Bronchial epithelial cell (primary cell): ENCODE results near the gene AVPI1. TPM values are rescaled to one million over a fixed set of nuclear protein-coding genes. Genes with fewer than 3 reads are reported as not detected.
"Not testable (repeated sequence)": the region's sequence is repeated elsewhere in the genome, so short reads cannot be mapped to it uniquely, and the experiment has no call there.

Source experiments
- DNase-seq: peaks from one replicate; pipeline ENCODE4 v3.0.0-alpha.2; 2010; ENCODE audit warnings: low read depth
- FAIRE-seq: peaks from 2 replicates; lab custom pipeline; 2011; peaks lifted over from hg19 to GRCh38; lab: Jason Lieb, UNC
- H3K27me3 ChIP-seq: 2 replicates; pipeline ENCODE4 v1.5.1; 2011; ENCODE audit warnings: low read length; ENCODE audit not compliant: control insufficient read depth, insufficient read depth
- H3K36me3 ChIP-seq: 2 replicates; pipeline ENCODE4 v1.5.1; 2011; ENCODE audit warnings: low read length; ENCODE audit not compliant: control insufficient read depth, insufficient read depth
- H3K4me3 ChIP-seq: 2 replicates; pipeline ENCODE4 v1.5.1; 2011; ENCODE audit warnings: mild to moderate bottlenecking, low read depth, low read length, control low read depth
- CTCF ChIP-seq: IDR thresholded peaks from 2 replicates; pipeline ENCODE4 v1.5.1; 2011; ENCODE audit warnings: mild to moderate bottlenecking, moderate library complexity, low read length, control low read depth, inconsistent platforms; ENCODE audit not compliant: insufficient read depth, severe bottlenecking
- total RNA-seq: library from RNA; depleted of rRNA; stranded (reverse); fragments of >200 nt; gene quantifications from 2 replicates; pipeline ENCODE4 v1.2.1, GENCODE V29; 2014

AVPI1 gene
- total RNA-seq, 1 donor from 2014 or later = 89.2 TPM

DNA sequence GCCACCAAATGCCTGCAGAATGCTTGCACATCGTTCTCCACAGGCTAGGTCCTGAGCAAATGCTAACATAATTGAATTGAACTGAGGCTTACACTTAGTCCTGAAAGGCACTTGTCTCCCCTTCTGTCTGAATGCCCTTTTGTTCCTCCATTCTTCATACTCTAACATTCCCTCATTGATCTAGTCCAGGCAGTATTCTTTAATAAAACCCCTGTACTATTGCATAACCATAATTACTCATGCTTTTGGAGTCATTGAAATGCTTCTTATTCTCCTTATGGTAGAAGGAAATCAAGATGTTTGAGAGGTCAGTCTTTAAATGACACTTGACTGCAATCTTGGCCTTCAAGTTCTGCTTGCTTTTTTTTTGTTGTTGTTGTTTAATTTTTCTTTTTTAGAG, 39.5 kb downstream of the AVPI1 start:
- DNase-seq (peak; percentile 90), FAIRE-seq (no peak)
- H3K27me3 ChIP-seq = no peaks in the 10 kb centered on the region
- no peak overlapping the region for H3K4me3 ChIP-seq
- TF ChIP-seq CTCF = no peak
- peaks cover 8% of the 10 kb centered on the region for H3K36me3 ChIP-seq

GRCh38 chr10:97644936-97645335, 42.1 kb downstream of the AVPI1 start:
- no peak for TF ChIP-seq CTCF
- DNase-seq (no peak), FAIRE-seq (no peak)
- H3K27me3 ChIP-seq = no peaks in the 10 kb centered on the region
- peaks cover 4% of the 10 kb centered on the region for H3K36me3 ChIP-seq
- no peak overlapping the region for H3K4me3 ChIP-seq

GRCh38 chr10:97643441-97643985, 43.5 kb downstream of the AVPI1 start:
- FAIRE-seq (no peak), DNase-seq (no peak)
- Histone ChIP-seq H3K4me3 (no peak overlapping the region), H3K36me3 (peaks cover 4% of the 10 kb centered on the region), H3K27me3 (no peaks in the 10 kb centered on the region)
- no peak for TF ChIP-seq CTCF

DNA sequence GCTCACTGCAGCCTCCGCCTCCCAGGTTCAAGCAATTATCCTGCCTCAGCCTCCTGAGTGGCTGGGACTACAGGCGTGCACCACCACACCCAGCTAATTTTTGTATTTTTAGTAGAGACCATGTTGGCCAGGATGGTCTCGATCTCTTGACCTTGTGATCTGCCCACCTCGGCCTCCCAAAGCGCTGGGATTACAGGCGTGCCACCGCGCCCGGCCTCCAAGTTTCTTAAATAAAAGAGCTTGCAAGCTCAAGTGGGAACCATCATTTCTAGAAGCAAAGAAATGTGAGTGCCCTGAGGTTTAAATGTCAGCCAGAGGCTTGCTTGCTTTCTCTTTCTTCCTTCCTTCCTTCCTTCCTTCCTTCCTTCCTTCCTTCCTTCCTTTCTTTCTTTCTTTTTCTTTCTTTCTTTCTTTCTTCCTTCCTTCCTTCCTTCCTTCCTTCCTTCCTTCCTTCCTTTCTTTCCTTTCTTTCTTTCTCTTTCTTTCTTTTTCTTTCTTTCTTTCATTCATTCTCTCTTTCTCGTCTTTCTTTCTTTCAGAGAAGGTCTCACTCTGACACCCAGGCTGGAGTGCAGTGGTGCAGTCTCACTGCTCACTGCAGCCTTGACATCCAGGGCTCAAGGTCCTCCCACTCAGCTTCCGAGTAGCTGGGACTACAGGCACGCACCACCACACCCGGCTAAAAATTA, 44.4 kb downstream of the AVPI1 start:
- not testable (repeated sequence) for H3K27me3 ChIP-seq, H3K4me3 ChIP-seq, FAIRE-seq, DNase-seq, H3K36me3 ChIP-seq

DNA sequence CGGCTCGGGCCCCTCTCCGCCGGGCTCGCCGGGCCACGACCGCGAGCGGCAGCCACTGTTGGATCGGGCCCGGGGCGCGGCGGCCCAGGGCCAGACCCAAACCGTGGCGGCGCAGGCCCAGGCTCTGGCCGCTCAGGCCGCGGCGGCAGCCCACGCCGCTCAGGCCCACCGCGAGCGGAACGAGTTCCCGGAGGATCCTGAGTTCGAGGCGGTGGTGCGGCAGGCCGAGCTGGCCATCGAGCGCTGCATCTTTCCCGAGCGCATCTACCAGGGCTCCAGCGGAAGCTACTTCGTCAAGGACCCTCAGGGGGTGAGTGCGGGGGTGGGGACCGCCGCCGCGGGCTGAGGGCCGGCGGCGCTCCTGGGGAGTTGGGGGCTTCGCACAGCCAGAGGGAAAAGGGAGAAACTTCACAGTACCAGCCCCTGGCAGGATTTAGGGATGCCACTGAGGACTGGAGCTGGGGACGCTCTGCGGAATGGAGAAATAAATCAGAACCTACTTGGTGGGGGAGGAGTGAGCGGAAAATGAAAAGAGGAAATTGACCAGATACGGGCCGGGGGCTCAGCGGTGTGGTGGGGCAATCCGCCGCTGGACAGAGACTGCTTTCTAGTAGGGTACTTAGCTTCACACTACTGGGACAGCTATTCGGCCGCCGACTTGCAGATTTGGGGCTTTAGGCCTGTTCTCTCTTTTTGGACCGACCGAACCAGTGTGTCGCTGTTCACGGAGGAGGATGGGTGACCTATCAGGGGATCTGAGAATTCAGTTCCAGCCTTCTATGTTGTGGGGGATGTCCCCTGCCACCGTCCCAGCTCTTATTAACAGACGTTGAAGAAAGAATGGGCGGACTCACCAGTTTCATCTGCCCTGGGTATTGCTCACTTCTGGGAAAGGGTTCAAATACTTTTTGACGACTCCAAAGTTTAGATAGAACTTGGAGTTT, 45.9 kb downstream of the AVPI1 start:
- DNase-seq = no peak
- no peak for TF ChIP-seq CTCF
- no peaks in the 10 kb centered on the region for H3K27me3 ChIP-seq
- FAIRE-seq = no peak
- peaks cover 4% of the 10 kb centered on the region for H3K36me3 ChIP-seq
- H3K4me3 ChIP-seq = peak overlapping the region; percentile 79
